GM12891 (cell line): ENCODE measurements around the gene ACSL4.

Source experiments
- PAX5 ChIP-seq: IDR thresholded peaks from 2 replicates; pipeline ENCODE4 v1.6.1; 2011; ENCODE audit warnings: low read length, moderate library complexity, mild to moderate bottlenecking; ENCODE audit not compliant: insufficient read depth, severe bottlenecking
- POLR2A ChIP-seq: IDR thresholded peaks from 2 replicates; pipeline ENCODE4 v1.6.1; 2011; ENCODE audit warnings: low read depth, low read length, control low read depth
- POLR2AphosphoS5 ChIP-seq: IDR thresholded peaks from 2 replicates; pipeline ENCODE4 v1.6.1; 2011; ENCODE audit warnings: low read depth, low read length, control low read depth
- POU2F2 ChIP-seq: IDR thresholded peaks from 2 replicates; pipeline ENCODE4 v1.6.1; 2011; ENCODE audit warnings: low read depth, mild to moderate bottlenecking, control low read depth, low read length, moderate library complexity
- SPI1 ChIP-seq: IDR thresholded peaks from 2 replicates; pipeline ENCODE4 v1.6.1; 2011; ENCODE audit warnings: low read depth, low read length, control low read depth
- TAF1 ChIP-seq: IDR thresholded peaks from 2 replicates; pipeline ENCODE4 v1.6.1; 2011; ENCODE audit warnings: low read depth, low read length, control low read depth

DNA sequence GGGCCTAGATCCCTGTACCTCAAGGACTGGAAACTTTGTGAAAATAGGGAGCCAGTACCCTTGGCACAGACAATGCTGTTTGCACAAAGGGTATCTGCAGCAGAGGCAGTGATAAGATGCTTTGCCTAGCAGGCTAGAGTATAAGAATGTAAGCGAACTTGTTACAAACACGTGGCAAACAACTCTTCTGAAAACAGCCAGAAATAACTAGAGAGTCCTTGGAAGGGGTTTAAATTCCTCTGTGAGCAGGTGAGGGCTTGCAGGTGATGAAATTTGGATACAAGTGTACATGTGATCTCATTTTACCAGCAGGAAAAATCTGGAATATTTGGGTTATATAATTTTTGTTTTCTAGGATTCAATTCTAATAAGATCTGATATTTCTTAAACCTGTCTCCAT, 18.6 kb upstream of the ACSL4 start:
- TF ChIP-seq PAX5 = no peak
- TF ChIP-seq POLR2A = no peak
- TF ChIP-seq POLR2AphosphoS5 = no peak
- TF ChIP-seq SPI1 = no peak
- TF ChIP-seq TAF1 = no peak
- TF ChIP-seq POU2F2 = no peak
